Transverse colon (tissue), 4 donors: Measurements from ENCODE around the gene DNAJC8. TPM values are rescaled to one million over a fixed set of nuclear protein-coding genes. Genes with fewer than 3 reads are reported as not detected.

Experiments used
- DNase-seq: peaks from one replicate; pipeline ENCODE4 v3.0.0-alpha.2; 2019
- H3K27ac ChIP-seq, 4 donors: fragments of 200-600 bp; sonication (generic); 2 replicates each; pipeline ENCODE4 v1.5.1; 2016 to 2018; ENCODE audit warnings: inconsistent platforms in 4 of 4
- H3K27me3 ChIP-seq: fragments of 200-600 bp; sonication (generic); 2 replicates; pipeline ENCODE4 v1.5.1; 2017; ENCODE audit warnings: inconsistent platforms
- H3K36me3 ChIP-seq, 4 donors: fragments of 200-600 bp; sonication (generic); 2 replicates each; pipeline ENCODE4 v1.5.1; 2017 to 2019; ENCODE audit warnings: inconsistent platforms in 4 of 4
- H3K4me1 ChIP-seq, 4 donors: fragments of 200-600 bp; sonication (generic); 2 replicates each; pipeline ENCODE4 v1.5.1; 2017 to 2020; ENCODE audit warnings: inconsistent platforms in 4 of 4
- H3K4me3 ChIP-seq, 4 donors: fragments of 200-600 bp; sonication (generic); 1 replicate in 1 of 4; 2 replicates in 3 of 4; pipeline versions ENCODE4 v1.5.1 to v1.6.1; 2017 to 2019; ENCODE audit warnings: inconsistent platforms in 4 of 4
- H3K9me3 ChIP-seq, 2 donors: fragments of 200-600 bp; sonication (generic); 2 replicates each; pipeline ENCODE4 v1.5.1; 2017 to 2019; ENCODE audit warnings: inconsistent platforms in 2 of 2
- CTCF ChIP-seq, 5 experiments: fragments of 200-600 bp in 3 of 5; fragments of 450-650 bp in 2 of 5; sonication (generic) in 3 of 5; IDR thresholded peaks; 1 replicate in 2 of 5; 2 replicates in 3 of 5; pipeline ENCODE4 v1.5.1; 2016 to 2017; ENCODE audit warnings: antibody characterized with exemption in 5 of 5, inconsistent platforms in 3 of 5, mild to moderate bottlenecking in 2 of 5, moderate library complexity in 1 of 5
- EP300 ChIP-seq: sonication (generic); formaldehyde crosslinking; IDR thresholded peaks from one replicate; pipeline ENCODE4 v1.6.1; 2017; ENCODE audit warnings: antibody characterized with exemption, low read depth
- POLR2A ChIP-seq: fragments of 450-650 bp; IDR thresholded peaks from one replicate; pipeline ENCODE4 v1.6.1; 2016; ENCODE audit warnings: antibody characterized with exemption, mild to moderate bottlenecking, moderate library complexity
- POLR2AphosphoS5 ChIP-seq, 3 donors: sonication (generic); formaldehyde crosslinking; IDR thresholded peaks; one replicate each; pipeline ENCODE4 v1.6.1; 2016; ENCODE audit warnings: antibody characterized with exemption in 3 of 3
- WGBS, 2 donors: methylation state at CpG; one replicate each; pipeline ENCODE4 v1.1.5; 2018; ENCODE audit warnings: low coverage in 1 of 2; 5-methylcytosine and 5-hydroxymethylcytosine counted together
- in situ Hi-C, 4 donors: fragments of 200-750 bp; cut with MboI; loops; one replicate each; pipeline versions ENCODE4 v1.15.0 to v1.15.1; 2017; ENCODE audit warnings: low sequenced_read_pairs in 3 of 4, low pct_ligation_motif_present in 1 of 4, low pct_unique_long_range_greater_than_20kb in 1 of 4
- intact Hi-C: fragments of 100-400 bp; cut with DNase I; formaldehyde crosslinking; loops from one replicate; pipeline ENCODE4 v1.15.1; 2023; ENCODE audit warnings: low total_unique reads
- total RNA-seq, 4 donors: library from RNA; depleted of rRNA; stranded (reverse); fragments of >200 nt; gene quantifications; one replicate each; pipeline ENCODE4 v1.1.0, GENCODE V29; 2016

DNAJC8 gene
- total RNA-seq, 4 donors from 2014 or later, result 33.3 to 68.7 (median 46.8) TPM

GRCh38 chr1:28173980-28174297 is 58.9 kb downstream of the DNAJC8 start:
- Histone ChIP-seq H3K4me3 (no peak overlapping the region), H3K9me3 (no peaks in the 10 kb centered on the region), H3K27me3 (no peaks in the 10 kb centered on the region), H3K36me3 (no peaks in the 10 kb centered on the region), H3K27ac (peak overlapping the region; percentile 72 to 76 (median 73)), H3K4me1 (peaks cover 0 to 54% (median 26%) of the 10 kb centered on the region in 4 donors)
- in situ Hi-C loops, result no loop called here
- no peak for TF ChIP-seq CTCF (IDR thresholded peaks at IDR 0.05)
- no peak for TF ChIP-seq POLR2A
- intact Hi-C loops, result no loop called here
- DNase-seq, result no peak
- 83% methylated on average over 5 of the region's 5 CpGs; no CpG with 5 or more reads in 1 of the 2 donors for WGBS, 2 donors

- TF ChIP-seq CTCF (IDR thresholded peaks at IDR 0.05), result no peak
Observed at GRCh38 chr1:28173151-28173979, 59.5 kb downstream of the DNAJC8 start.

DNA sequence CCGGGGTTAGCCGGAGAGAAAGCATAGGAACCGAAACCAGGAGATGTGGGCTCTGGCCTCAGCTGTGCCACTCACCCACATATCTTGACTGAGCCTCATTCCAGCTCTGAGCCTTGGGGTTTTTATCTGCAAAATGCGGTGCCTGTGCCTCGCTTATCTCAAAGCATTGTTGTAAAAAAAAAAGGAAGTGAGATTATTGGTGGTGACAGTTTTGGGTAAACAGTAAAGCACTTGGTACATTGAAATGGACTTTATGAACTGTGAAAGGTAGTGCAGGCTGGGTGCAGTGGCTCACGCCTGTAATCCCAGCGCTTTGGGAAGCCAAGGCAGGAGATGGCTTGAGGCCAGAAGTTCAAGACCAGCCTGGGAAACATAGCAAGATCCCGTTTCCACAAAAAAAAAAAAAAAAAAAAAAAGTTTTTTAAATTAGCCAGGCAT is 60.1 kb downstream of the DNAJC8 start:
- 5 to 13% methylated on average over 3 to 8 of the region's 8 CpGs for WGBS, 2 donors
- Histone ChIP-seq H3K4me1 (peaks cover 0 to 57% (median 29%) of the 10 kb centered on the region in 4 donors), H3K4me3 (no peak overlapping the region), H3K36me3 (no peaks in the 10 kb centered on the region), H3K9me3 (no peaks in the 10 kb centered on the region), H3K27ac (peak overlapping the region; percentile 72 to 76 (median 73)), H3K27me3 (no peaks in the 10 kb centered on the region)
- DNase-seq, result peak; percentile 69
- in situ Hi-C loops, result no loop called here
- intact Hi-C loops, result no loop called here
- peak in 2 of 3 donors; percentile 8 to 41 for TF ChIP-seq POLR2AphosphoS5 (IDR thresholded peaks at IDR 0.05)
- no peak for TF ChIP-seq CTCF (IDR thresholded peaks at IDR 0.05)
- TF ChIP-seq EP300, result no peak
- no peak for TF ChIP-seq POLR2A

More at GRCh38 chr1:28173151-28173979, 59.5 kb downstream of the DNAJC8 start:
- no peaks in the 10 kb centered on the region for H3K27me3 ChIP-seq
- no peaks in the 10 kb centered on the region for H3K36me3 ChIP-seq
- in situ Hi-C loops (no loop called here), intact Hi-C loops (no loop called here)
- WGBS, 2 donors, result 30 to 49% methylated on average over 2 to 11 of the region's 11 CpGs
- H3K4me3 ChIP-seq, result no peak overlapping the region
- H3K4me1 ChIP-seq, result peaks cover 0 to 57% (median 29%) of the 10 kb centered on the region in 4 donors
- no peak for DNase-seq
- H3K9me3 ChIP-seq, result no peaks in the 10 kb centered on the region
- H3K27ac ChIP-seq, result peak overlapping the region; percentile 72 to 76 (median 73)

DNA sequence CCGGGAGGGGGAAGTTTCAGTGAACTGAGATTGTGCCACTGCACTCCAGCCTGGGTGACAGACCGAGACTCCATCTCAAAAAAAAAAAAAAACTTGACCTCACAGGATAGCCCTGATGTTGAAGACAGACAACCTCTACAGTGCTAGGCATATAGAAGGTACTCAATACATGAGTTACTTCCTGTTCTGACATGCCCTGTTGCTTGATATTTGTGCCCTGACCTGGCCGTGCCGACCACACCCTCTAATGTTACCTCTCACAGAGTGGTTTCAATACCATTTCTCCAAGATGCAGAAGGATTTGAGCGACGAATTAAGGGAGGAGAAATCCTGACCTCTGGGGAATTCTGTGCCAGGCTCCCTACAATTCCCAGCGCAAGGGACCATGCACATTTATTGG is 61.6 kb downstream of the DNAJC8 start:
- Histone ChIP-seq H3K4me1 (peaks cover 0 to 57% (median 29%) of the 10 kb centered on the region in 4 donors), H3K36me3 (no peaks in the 10 kb centered on the region), H3K27ac (no peak overlapping the region), H3K27me3 (no peaks in the 10 kb centered on the region), H3K4me3 (no peak overlapping the region), H3K9me3 (no peaks in the 10 kb centered on the region)
- in situ Hi-C loops (no loop called here), intact Hi-C loops (no loop called here)
- TF ChIP-seq EP300 (no peak), CTCF (IDR thresholded peaks at IDR 0.05) (no peak), POLR2A (no peak), POLR2AphosphoS5 (IDR thresholded peaks at IDR 0.05) (no peak)
- WGBS, 2 donors, result 73 to 87% methylated on average over 4 to 7 of the region's 7 CpGs
- no peak for DNase-seq
